T-helper 2 cell treated with Interferon-gamma antibody and Interleukin-4, amounts not matched to agents 100 ng/mL and 5 ng/mL, for 36 hours (primary cell): ENCODE results near the gene C6orf89. TPM values are rescaled to one million over a fixed set of nuclear protein-coding genes. Genes with fewer than 3 reads are reported as not detected.

Experiments
- intact Hi-C: fragments of 100-400 bp; cut with micrococcal nuclease; formaldehyde crosslinking; loops from one replicate; pipeline ENCODE4 v1.15.1; 2023
- total RNA-seq: library from RNA; stranded (reverse); gene quantifications from 2 replicates; pipeline ENCODE4 v1.2.3, GENCODE V29; 2022

Gene C6orf89, protein sequence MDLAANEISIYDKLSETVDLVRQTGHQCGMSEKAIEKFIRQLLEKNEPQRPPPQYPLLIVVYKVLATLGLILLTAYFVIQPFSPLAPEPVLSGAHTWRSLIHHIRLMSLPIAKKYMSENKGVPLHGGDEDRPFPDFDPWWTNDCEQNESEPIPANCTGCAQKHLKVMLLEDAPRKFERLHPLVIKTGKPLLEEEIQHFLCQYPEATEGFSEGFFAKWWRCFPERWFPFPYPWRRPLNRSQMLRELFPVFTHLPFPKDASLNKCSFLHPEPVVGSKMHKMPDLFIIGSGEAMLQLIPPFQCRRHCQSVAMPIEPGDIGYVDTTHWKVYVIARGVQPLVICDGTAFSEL
- total RNA-seq: 45.1 and 46.2 TPM in 2 replicates

DNA sequence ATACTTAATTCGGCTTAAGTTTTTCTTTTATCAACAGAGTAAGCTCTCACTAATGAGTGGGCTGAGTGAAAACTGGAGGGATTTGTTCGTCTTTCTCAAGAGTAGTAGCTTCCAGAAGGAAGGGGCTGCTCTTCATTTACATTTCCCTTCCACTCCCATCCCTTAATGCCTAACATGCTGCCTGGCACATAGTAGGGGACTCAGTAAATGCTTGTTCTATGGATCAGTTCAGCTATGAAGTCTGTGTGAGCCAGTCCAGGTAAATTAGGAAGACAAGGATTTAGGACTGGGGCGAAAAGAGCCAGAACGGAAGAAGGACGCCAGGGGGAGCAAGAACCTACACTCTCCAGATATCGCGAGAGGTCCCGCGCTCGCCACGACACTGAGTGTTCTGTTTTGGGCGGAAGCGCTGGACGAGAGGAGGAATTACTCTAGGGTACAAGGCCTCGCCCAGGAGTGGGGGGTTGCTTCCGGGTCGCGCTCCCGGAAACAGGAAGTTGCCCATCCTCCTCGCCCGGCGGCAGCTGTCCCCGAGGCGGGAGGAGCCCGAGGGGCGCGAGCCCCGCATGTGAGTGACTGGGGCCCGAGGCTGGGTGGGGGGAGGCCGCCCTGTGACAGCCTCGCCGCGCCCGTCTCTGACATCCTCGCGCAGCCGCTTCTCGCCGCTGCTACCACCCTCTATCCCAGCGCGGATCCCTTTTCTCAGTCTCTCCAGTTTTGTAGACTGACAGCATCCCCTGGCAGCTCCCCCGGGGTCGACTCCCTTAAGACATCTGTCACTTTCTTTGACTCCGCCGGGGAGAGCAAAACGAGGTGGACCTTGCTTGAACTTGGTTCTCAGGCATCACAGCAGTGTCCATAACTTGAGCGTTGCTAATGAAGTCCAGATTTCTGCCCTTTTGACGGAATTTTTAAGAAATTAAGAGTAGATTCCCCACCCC lies at the start of gene C6orf89:
C6orf89 (plus strand) TSS at position 492 of the 941 bp plus-strand sequence. CDS start 13,493 bp downstream, outside the sequence.
- intact Hi-C loops: loop anchor here (1.0 to 5.0 kb wide), 9 partner anchors 10 to 547 kb away; partner anchors contain the start of genes CMTR1, MTCH1 and PIM1

DNA sequence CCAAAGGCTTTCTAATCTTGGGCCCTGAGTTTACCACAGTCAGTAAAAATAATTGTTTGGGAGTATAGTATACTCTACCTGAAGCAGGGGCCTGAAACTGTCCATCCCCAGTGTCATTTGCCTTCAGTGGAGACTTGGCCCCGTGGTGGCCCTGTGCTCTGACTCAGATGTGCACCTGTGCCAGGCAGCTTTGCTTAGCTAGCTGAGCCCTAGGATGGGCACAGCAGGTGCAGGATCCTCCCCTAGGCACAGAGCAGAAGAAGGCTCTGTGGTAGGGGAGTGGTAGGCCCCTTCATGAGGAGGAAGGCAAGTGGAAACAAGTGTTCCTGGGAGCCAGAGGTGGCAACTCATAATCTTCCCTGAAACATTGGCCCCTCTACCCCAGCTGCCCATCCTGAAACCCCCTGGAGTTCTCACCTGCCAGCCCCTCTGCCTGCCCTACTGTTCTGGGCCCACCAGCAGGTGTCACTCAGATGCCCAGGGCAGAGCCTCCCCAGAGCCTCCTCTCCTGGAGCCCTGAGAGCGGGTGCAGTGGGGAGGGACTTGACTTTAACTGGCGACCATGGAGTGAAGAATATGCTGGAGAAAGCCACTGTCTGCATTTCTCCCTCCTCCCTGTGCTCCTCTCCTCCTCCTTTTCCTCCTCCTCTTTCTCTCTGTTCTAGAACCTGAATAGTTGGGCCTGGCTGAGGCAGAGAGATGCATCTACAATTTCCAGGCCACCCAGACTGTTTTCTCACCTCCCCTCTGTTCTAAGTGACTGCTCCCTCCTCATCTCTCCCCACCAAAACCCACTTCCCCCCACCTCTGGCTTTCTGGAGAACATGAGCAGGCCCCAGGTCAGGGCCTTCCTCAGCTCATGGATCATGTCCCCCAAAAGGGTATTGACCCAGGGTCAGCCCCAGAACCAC lies 49.4 kb upstream of the C6orf89 start:
- intact Hi-C loops: no loop called here

DNA sequence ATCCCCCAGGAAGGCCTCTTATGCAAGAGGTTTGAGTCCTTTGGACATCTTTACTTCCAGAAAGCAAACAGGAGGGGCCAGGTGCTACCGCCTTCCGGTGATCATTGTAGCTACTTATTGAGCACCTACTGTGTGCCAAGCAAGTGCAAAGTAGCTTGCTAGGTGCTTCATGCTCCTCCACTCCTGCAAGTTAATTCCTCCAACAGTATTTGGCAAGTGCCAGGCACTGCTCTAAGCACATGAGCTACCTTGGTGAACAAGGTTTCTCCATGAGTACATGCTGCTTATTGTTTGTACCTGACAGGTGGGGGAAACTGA lies 48.8 kb upstream of the C6orf89 start:
- intact Hi-C loops: no loop called here

- intact Hi-C loops: no loop called here
These were observed 48.1 kb upstream of the C6orf89 start for GRCh38 chr6:36837686-36838085.

DNA sequence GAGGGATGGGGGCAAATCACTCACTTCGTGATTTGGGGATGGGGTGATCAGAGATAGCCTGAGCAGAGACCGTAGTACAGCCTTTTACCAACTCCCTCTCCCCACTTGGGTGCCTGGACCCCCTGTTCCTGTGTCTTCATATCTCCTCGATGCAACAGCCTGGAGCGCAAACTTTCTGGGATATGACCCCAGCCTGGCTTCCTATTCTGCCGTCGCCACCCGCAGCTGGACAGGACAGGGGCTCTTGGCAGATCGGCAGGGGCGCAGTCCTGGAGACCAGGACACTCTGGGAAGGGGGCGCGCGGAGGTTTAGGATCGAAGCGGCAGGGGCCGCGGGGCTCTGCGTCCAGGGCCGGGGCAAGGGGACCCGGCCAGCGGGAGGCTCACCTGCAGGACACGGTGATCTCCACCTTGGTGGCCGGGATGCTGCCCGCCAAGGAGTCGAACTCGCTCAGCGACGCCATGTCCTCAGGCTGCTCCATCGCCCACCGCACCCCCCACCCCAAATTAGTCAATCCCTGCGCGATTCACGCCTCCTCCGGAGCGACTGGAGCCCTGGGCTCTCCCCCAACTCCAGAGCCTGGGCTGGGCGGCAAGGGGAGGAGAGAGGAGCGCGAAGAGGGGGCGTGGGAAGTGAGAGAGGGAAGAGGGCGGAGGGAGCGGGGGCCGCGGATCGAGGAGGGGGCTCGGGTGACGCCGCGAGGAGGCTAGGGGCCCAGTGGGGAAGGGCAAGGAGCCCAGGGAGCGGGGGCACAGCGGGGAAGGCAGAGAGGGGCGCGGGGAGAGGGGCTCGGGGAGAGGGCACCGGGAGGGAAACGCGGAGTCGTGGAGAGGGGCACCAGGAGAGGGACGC lies 46.6 kb upstream of the C6orf89 start, which contains the start of gene CPNE5:
CPNE5 (minus strand) TSS at position 549 of the 853 bp plus-strand sequence; CDS start at position 482, 67 bp downstream.
- intact Hi-C loops: no loop called here

DNA sequence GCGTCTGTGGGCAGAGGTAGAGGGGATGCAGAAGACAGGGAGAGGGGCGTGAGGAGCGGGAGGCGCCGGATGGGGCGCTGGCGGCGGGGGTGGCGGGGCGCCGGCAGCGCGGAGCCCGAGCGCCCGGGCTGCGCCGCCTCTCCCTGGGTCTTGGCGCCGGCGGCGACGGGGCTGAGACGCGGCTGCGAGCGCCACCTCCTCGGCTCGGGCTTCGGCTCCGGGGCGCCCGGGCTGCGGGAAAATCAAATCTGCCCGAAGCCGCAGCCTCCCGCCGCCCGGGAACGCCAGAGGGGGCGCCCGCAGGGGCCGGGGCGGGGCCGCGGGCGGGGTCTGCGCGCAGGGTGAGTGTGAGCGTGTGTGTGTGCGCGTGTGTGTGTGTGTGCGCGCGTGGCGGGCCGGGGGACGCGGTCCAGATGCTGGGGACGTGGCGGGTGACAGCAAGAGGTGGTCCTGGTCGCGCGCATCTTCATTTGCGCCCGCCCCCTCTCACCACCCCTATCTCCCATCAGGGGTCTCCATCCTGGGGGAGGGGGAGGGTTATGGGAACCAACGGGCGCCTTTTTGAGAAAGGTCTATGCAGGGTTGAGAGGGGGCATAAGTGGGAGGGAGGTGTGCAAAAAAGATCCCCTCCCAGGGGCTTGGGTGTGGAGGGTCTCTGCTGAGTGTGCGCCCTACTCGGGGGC lies 45.9 kb upstream of the C6orf89 start:
- intact Hi-C loops: no loop called here

GRCh38 chr6:36840432-36841403 lies 45.0 kb upstream of the C6orf89 start:
- intact Hi-C loops: no loop called here

GRCh38 chr6:36841756-36842155 lies 44.0 kb upstream of the C6orf89 start:
- intact Hi-C loops: no loop called here

DNA sequence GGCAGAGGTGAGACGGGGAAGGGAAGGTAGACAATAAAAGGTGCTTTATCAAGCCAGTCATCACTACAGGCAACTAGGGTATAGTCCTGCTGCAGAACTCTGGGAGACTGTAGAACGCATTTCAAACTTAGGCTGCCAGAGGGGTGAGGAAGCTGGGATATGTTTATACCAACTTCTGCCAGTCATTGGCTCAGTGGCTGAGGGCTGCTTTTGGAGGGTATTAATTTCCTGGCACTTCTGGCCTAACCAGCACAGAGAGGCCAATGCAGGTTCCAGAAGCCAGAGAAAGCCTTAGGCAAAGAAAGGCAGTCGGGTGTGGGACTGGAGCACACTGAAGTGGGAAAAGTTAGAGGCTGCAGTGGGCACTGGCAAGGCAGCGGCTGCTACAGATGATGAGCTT lies 42.6 kb upstream of the C6orf89 start:
- intact Hi-C loops: no loop called here

- intact Hi-C loops: no loop called here
These were observed 41.3 kb upstream of the C6orf89 start for GRCh38 chr6:36844232-36845170.

- intact Hi-C loops: no loop called here
These were observed 40.5 kb upstream of the C6orf89 start for GRCh38 chr6:36845233-36845632.

- intact Hi-C loops: no loop called here
These were observed 38.6 kb upstream of the C6orf89 start for GRCh38 chr6:36847152-36847551.

- intact Hi-C loops: no loop called here
These were observed 37.8 kb upstream of the C6orf89 start for GRCh38 chr6:36847991-36848390.

- intact Hi-C loops: no loop called here
These were observed 36.9 kb upstream of the C6orf89 start for GRCh38 chr6:36848658-36849441.

DNA sequence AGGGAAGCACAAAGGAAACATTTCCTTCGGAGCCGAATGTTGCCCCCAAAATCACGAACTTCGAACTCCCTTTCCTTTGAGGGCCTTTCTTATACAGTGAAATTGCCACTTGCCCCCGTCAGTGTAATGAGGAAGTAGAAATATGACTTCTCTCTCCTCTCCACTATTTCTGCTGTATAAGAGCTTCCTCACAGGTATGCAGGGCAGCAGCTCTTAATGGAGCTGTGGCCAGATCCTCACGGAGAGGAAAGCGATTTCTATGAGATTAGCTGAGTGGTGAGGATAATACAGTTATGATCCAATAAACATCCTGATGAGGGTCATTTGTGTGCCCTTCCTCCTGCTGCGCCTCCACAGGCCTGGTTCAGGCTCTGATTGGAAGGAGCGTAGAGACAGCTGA lies 35.7 kb upstream of the C6orf89 start:
- intact Hi-C loops: loop anchor here (2.0 kb wide), 1 partner anchor 83 kb away; no protein-coding TSS in a partner anchor

GRCh38 chr6:36851149-36851614 lies 34.6 kb upstream of the C6orf89 start:
- intact Hi-C loops: loop anchor here (2.0 kb wide), 1 partner anchor 84 kb away; no protein-coding TSS in a partner anchor
